ENCODE data around the gene KDM7A.

- no peak for TF ChIP-seq CTCF (IDR thresholded peaks at IDR 0.05; ENCODE audit: low read depth, low read length)
- no peak for TF ChIP-seq POLR2A (IDR thresholded peaks at IDR 0.05; ENCODE audit: extremely low read depth, insufficient read length)
- no peak for TF ChIP-seq MAX (IDR thresholded peaks at IDR 0.05; ENCODE audit: low read depth, low read length)
Observed at GRCh38 chr7:140215281-140215680, 38.5 kb upstream of the KDM7A start.

Measured in NB4 (cell line).